Thyroid gland (tissue), 4 donors: Measurements from ENCODE around the gene DTD1. TPM values are rescaled to one million over a fixed set of nuclear protein-coding genes. Genes with fewer than 3 reads are reported as not detected.

Experiments used
- DNase-seq, 2 donors: peaks; one replicate each; pipeline ENCODE4 v3.0.0-alpha.2; 2019
- H3K27ac ChIP-seq, 3 donors: fragments of 200-600 bp; sonication (generic); 1 replicate in 2 of 3; 2 replicates in 1 of 3; pipeline ENCODE4 v1.5.1; 2016 to 2019; ENCODE audit warnings: mild to moderate bottlenecking in 1 of 3, moderate library complexity in 1 of 3
- H3K27me3 ChIP-seq: fragments of 200-600 bp; sonication (generic); one replicate; pipeline ENCODE4 v1.5.1; 2019
- H3K36me3 ChIP-seq, 2 donors: fragments of 200-600 bp; sonication (generic); one replicate each; pipeline ENCODE4 v1.5.1; 2016 to 2019
- H3K4me1 ChIP-seq, 2 donors: fragments of 200-600 bp; sonication (generic); one replicate each; pipeline ENCODE4 v1.5.1; 2017 to 2019
- H3K4me3 ChIP-seq, 3 donors: fragments of 200-600 bp; sonication (generic); replicated peaks in 1 of 3; 1 replicate in 2 of 3; 2 replicates in 1 of 3; pipeline ENCODE4 v1.5.1; 2016; ENCODE audit warnings: mild to moderate bottlenecking in 1 of 3
- H3K9me3 ChIP-seq: fragments of 200-600 bp; sonication (generic); one replicate; pipeline ENCODE4 v1.5.1; 2017
- CTCF ChIP-seq, 6 experiments: fragments of 200-600 bp in 3 of 6; fragments of 450-650 bp in 3 of 6; sonication (generic) in 3 of 6; IDR thresholded peaks; one replicate each; pipeline ENCODE4 v1.5.1; 2016 to 2019; ENCODE audit warnings: antibody characterized with exemption in 6 of 6, mild to moderate bottlenecking in 2 of 6, inconsistent platforms in 1 of 6, moderate library complexity in 1 of 6
- POLR2A ChIP-seq, 2 donors: fragments of 450-650 bp; IDR thresholded peaks; one replicate each; pipeline ENCODE4 v1.6.1; 2017; ENCODE audit warnings: antibody characterized with exemption in 2 of 2, mild to moderate bottlenecking in 2 of 2, moderate library complexity in 1 of 2
- WGBS, 2 donors: methylation state at CpG; one replicate each; pipeline ENCODE4 v1.1.5; 2017; 5-methylcytosine and 5-hydroxymethylcytosine counted together
- intact Hi-C: fragments of 100-400 bp; cut with DNase I; formaldehyde crosslinking; loops from one replicate; pipeline ENCODE4 v1.15.1; 2023
- total RNA-seq, 4 donors: library from RNA; depleted of rRNA; stranded (reverse); fragments of >200 nt; gene quantifications; one replicate each; pipeline ENCODE4 v1.2.3, GENCODE V29; 2016

DTD1 gene
- total RNA-seq, 4 donors from 2014 or later = 42.7 to 57.6 (median 52.4) TPM

DNA sequence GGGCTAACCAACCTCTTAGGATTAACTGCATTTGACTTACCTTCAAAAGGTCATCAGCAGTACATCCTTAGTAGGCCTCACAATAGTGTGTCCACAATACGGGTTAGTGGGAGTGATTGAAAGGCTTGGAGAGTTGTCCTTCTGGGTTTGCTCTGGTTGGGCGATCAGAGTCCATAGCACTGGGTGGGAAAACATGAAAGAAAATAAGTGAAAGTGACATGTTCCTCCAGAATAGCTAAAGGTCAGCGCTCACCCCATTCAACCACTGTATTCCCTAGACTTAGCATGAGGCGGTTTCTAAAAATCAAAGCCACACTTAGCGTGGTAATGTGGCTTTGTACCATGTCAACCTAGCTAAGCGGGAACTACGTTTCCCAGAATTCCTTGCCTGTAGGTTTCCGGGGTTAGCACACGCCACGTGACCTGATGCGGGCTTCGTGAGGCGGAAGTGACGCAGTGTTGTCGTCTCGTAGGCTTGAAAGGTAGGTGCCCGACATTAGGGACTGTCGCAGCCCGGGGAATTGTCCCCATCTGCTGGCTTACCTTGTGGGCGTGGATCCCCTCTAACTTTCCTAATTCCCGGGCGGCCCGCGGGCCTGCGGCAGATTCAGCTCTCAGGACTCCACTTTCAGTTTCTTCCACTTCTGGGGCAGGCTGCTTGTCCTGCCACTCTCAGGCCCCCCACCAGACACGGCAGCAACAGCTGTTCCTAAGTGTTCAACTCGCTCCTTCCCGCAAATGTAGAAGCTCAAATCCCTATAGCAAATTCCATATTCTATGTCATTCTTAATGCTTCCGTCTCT is 206.0 kb downstream of the DTD1 start:
- no peaks in the 10 kb centered on the region for H3K9me3 ChIP-seq
- 7 to 11% methylated on average over 19 to 29 of the region's 29 CpGs for WGBS, 2 donors
- H3K36me3 ChIP-seq = no peaks in the 10 kb centered on the region
- peak overlapping the region; percentile 69 to 93 (median 70) for H3K27ac ChIP-seq
- no peaks in the 10 kb centered on the region for H3K4me1 ChIP-seq
- DNase-seq = peak; percentile 90 to 91
- no peaks in the 10 kb centered on the region for H3K27me3 ChIP-seq
- TF ChIP-seq POLR2A (IDR thresholded peaks at IDR 0.05) = peak in 1 of 2 donors; percentile 79
- peak in 4 of 6 experiments; percentile 6 to 26 (median 18) for TF ChIP-seq CTCF (IDR thresholded peaks at IDR 0.05)
- H3K4me3 ChIP-seq = peak overlapping the region; percentile 11 to 72 (median 52)
- intact Hi-C loops = loop anchor here (10.0 kb wide), 2 partner anchors 169 to 219 kb away; no protein-coding TSS in a partner anchor

DNA sequence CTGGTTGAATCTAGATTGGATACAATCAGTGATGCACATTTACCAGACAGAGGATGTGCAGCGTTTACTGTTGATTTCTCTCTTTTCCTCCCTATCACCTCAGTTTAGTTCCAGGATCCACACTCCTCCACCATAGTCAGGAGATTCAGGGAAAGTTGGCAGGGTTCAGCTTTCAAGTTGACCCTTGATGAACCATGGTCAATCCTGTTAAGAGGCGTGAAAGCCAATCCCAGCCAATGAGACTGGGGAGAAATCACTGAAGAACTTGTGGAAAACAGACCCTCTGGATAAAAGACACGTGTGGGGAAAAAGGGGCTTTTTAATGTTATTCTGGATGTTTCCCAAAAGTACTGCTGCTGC is 206.6 kb downstream of the DTD1 start:
- no peak for DNase-seq
- Histone ChIP-seq H3K27me3 (no peaks in the 10 kb centered on the region), H3K9me3 (no peaks in the 10 kb centered on the region), H3K27ac (peak overlapping the region in 2 of 3 donors; percentile 70 to 93), H3K4me1 (no peaks in the 10 kb centered on the region), H3K36me3 (no peaks in the 10 kb centered on the region), H3K4me3 (peak overlapping the region; percentile 11 to 72 (median 52))
- WGBS, 2 donors = 61 to 66% methylated on average over 3 of the region's 3 CpGs
- intact Hi-C loops = loop anchor here (10.0 kb wide), 2 partner anchors 170 to 220 kb away; no protein-coding TSS in a partner anchor
- TF ChIP-seq CTCF (IDR thresholded peaks at IDR 0.05) (no peak), POLR2A (IDR thresholded peaks at IDR 0.05) (no peak)

GRCh38 chr20:18795366-18795765 is 207.5 kb downstream of the DTD1 start:
- H3K4me3 ChIP-seq = no peak overlapping the region
- intact Hi-C loops = loop anchor here (10.0 kb wide), 2 partner anchors 171 to 221 kb away; no protein-coding TSS in a partner anchor
- WGBS, 2 donors = 92 to 96% methylated on average over 4 of the region's 4 CpGs
- H3K36me3 ChIP-seq = no peaks in the 10 kb centered on the region
- TF ChIP-seq CTCF (IDR thresholded peaks at IDR 0.05) = no peak
- TF ChIP-seq POLR2A (IDR thresholded peaks at IDR 0.05) = no peak
- no peak overlapping the region for H3K27ac ChIP-seq
- no peak for DNase-seq
- H3K4me1 ChIP-seq = no peaks in the 10 kb centered on the region
- H3K9me3 ChIP-seq = no peaks in the 10 kb centered on the region
- no peaks in the 10 kb centered on the region for H3K27me3 ChIP-seq

GRCh38 chr20:18796282-18796833 is 208.5 kb downstream of the DTD1 start:
- Histone ChIP-seq H3K36me3 (no peaks in the 10 kb centered on the region), H3K27ac (no peak overlapping the region), H3K27me3 (no peaks in the 10 kb centered on the region), H3K9me3 (no peaks in the 10 kb centered on the region), H3K4me3 (no peak overlapping the region), H3K4me1 (no peaks in the 10 kb centered on the region)
- 87 to 90% methylated on average over 2 of the region's 2 CpGs for WGBS, 2 donors
- intact Hi-C loops = loop anchor here (10.0 kb wide), 2 partner anchors 172 to 222 kb away; no protein-coding TSS in a partner anchor
- TF ChIP-seq POLR2A (IDR thresholded peaks at IDR 0.05) (no peak), CTCF (IDR thresholded peaks at IDR 0.05) (no peak)
- DNase-seq = no peak

- Histone ChIP-seq H3K36me3 (no peaks in the 10 kb centered on the region), H3K27me3 (no peaks in the 10 kb centered on the region), H3K9me3 (no peaks in the 10 kb centered on the region), H3K4me1 (no peaks in the 10 kb centered on the region), H3K27ac (no peak overlapping the region), H3K4me3 (no peak overlapping the region)
- DNase-seq = no peak
- no peak for TF ChIP-seq CTCF (IDR thresholded peaks at IDR 0.05)
- TF ChIP-seq POLR2A (IDR thresholded peaks at IDR 0.05) = no peak
- intact Hi-C loops = no loop called here
- WGBS, 2 donors = 81 to 84% methylated on average over 2 of the region's 2 CpGs
Observed at GRCh38 chr20:18801516-18801915, 213.7 kb downstream of the DTD1 start.
